Activated CD4-positive, alpha-beta T cell treated with anti-CD3 and anti-CD28 coated beads, Interleukin-2, amount 10 ng/mL, durations not matched to agents 7 days and 5 days (primary cell): ENCODE data around the gene CYB561D1. TPM values are rescaled to one million over a fixed set of nuclear protein-coding genes. Genes with fewer than 3 reads are reported as not detected.

Experiments
- CTCF ChIA-PET: fragments of 350-600 bp; sonication (Branson Sonifier 250); formaldehyde crosslinking; loops from one replicate; lab custom pipeline; 2021; ENCODE audit warnings: antibody characterized with exemption; lab: Charles Lee
- POLR2A ChIA-PET: fragments of 350-600 bp; sonication (Branson Sonifier 250); formaldehyde crosslinking; loops from one replicate; lab custom pipeline; 2021; ENCODE audit warnings: antibody characterized with exemption; lab: Charles Lee
- DNase-seq: peaks from one replicate; pipeline ENCODE4 v3.0.0-alpha.2; 2020
- H3K27ac Mint-ChIP-seq: one replicate; pipeline ENCODE4 v1.8.0; 2021; ENCODE audit warnings: mild to moderate bottlenecking, moderate library complexity, mixed read lengths
- H3K27me3 Mint-ChIP-seq: one replicate; pipeline ENCODE4 v1.8.0; 2021; ENCODE audit warnings: mixed read lengths
- H3K36me3 Mint-ChIP-seq: one replicate; pipeline ENCODE4 v1.8.0; 2021; ENCODE audit warnings: low read depth, mixed read lengths
- H3K4me1 Mint-ChIP-seq: one replicate; pipeline ENCODE4 v1.8.0; 2021; ENCODE audit warnings: mixed read lengths
- H3K4me3 Mint-ChIP-seq: one replicate; pipeline ENCODE4 v1.8.0; 2021; ENCODE audit warnings: mild to moderate bottlenecking, moderate library complexity, mixed read lengths
- H3K9me3 Mint-ChIP-seq: one replicate; pipeline ENCODE4 v1.8.0; 2021; ENCODE audit warnings: mixed read lengths
- total RNA-seq, 2 experiments: library from RNA; stranded (reverse); gene quantifications; one replicate each; pipeline ENCODE4 v1.2.3, GENCODE V29; 2021

Gene CYB561D1
- total RNA-seq, 2 experiments from 2014 or later: 25.3 to 29.7 TPM

DNA sequence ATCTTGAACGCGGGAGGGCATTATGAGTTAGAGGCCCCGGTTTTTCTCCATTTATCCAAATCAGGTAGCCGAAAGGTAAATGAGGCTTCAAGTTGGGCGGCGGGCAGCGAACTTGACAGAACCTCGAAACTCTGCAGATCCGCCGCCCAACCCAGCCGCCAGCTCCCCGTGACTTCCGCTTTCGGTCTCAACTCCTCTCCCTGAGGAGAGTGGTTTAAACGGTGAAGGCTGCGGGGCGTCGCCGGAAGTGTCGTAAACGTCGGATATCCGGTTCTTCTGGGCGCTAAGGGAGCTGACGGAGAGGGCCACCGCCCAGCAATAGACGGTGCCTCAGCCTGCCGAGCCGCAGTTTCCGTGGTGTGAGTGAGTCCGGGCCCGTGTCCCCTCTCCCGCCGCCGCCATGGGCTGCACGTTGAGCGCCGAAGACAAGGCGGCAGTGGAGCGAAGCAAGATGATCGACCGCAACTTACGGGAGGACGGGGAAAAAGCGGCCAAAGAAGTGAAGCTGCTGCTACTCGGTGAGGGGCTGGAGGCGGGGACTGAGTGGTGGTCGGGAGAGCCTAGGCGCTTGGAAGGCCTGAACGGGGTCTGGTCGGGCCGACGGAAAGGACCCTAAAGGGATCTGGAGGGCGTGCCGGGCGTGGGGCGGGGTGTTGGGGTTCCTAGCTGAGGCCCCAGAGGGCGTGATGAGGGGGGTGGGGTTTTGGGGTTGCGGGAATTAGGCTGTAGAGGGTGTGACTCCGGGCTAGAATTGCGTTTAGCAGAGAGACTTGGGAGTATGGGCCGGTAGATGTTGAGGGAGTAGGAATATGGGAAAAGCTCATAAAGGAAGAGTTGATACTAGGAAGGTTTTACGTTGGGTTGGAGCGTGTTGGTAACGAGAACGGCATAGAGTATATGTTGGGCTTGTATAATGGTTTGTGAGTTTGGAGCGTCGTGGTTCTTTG lies 54.7 kb downstream of the CYB561D1 start, which contains the start of gene GNAI3:
GNAI3 (plus strand) TSS at position 295 of the 947 bp plus-strand sequence; CDS start at position 401, 106 bp downstream.
- POLR2A ChIA-PET: interaction anchor here (0.8 to 1.1 kb wide), 2 partner anchors 71 to 72 kb away, joined by 3 to 4 read pairs; partner anchors contain the start of genes AMPD2 and GNAT2
- no peaks in the 10 kb centered on the region for H3K9me3 Mint-ChIP-seq
- peak within 1 kb of the TSS; percentile 98 for H3K27ac Mint-ChIP-seq
- peaks cover 49% of the 10 kb centered on the region for H3K4me1 Mint-ChIP-seq
- H3K36me3 Mint-ChIP-seq: peaks cover 10% of the 10 kb centered on the region
- CTCF ChIA-PET: interaction anchor here (1.1 to 3.1 kb wide), 12 partner anchors 9 to 463 kb away, joined by 3 to 19 read pairs (median 6); partner anchors contain the start of genes AHCYL1 and GPR61
- peak; percentile 98 for DNase-seq
- H3K27me3 Mint-ChIP-seq: no peaks in the 10 kb centered on the region
- H3K4me3 Mint-ChIP-seq: peak within 1 kb of the TSS; percentile 96

Other genes starting within 250 kb of the CYB561D1 start
- gene CELSR2, start 244.6 kb upstream of the CYB561D1 start, total RNA-seq: 1 to 10 TPM; 5.2 to 5.3 TPM
- gene PSRC1, start 210.9 kb upstream of the CYB561D1 start, total RNA-seq: 10 to 100 TPM; 32.7 to 34.5 TPM
- not detected for gene MYBPHL, start 187.1 kb upstream of the CYB561D1 start, total RNA-seq
- gene SORT1, start 96.2 kb upstream of the CYB561D1 start, total RNA-seq: 1 to 10 TPM; 1.5 to 1.9 TPM
- 100 to 1,000 TPM; 157 to 174 TPM for gene PSMA5, start 67.6 kb upstream of the CYB561D1 start, total RNA-seq
- gene SYPL2, start 27.5 kb upstream of the CYB561D1 start, total RNA-seq: not detected
- 10 to 100 TPM; 12.4 to 14.0 TPM for gene ATXN7L2, start 10.2 kb upstream of the CYB561D1 start, total RNA-seq
- gene AMIGO1, start 15.6 kb downstream of the CYB561D1 start, total RNA-seq: 1 to 10 TPM; 5.8 to 7.6 TPM
- gene GPR61, start 45.8 kb downstream of the CYB561D1 start, total RNA-seq: under 1 TPM; 0.45 to 0.52 TPM
- gene GNAI3, start 54.5 kb downstream of the CYB561D1 start, total RNA-seq: 1 to 10 TPM; 8.8 to 9.7 TPM
- not detected for gene GNAT2, start 125.5 kb downstream of the CYB561D1 start, total RNA-seq
- 100 to 1,000 TPM; 116 to 120 TPM for gene AMPD2, start 125.7 kb downstream of the CYB561D1 start, total RNA-seq
- 10 to 100 TPM; 34.3 to 36.3 TPM for gene GSTM4, start 162.0 kb downstream of the CYB561D1 start, total RNA-seq
- gene GSTM2, start 174.0 kb downstream of the CYB561D1 start, total RNA-seq: 10 to 100 TPM; 33.4 to 33.5 TPM
- gene GSTM1, start 193.7 kb downstream of the CYB561D1 start, total RNA-seq: 10 to 100 TPM; 68.4 to 77.2 TPM
- gene GSTM5, start 218.2 kb downstream of the CYB561D1 start, total RNA-seq: under 1 TPM in 1 of 2 experiments, not detected in 1; 0.17 TPM
- gene GSTM3, start 246.9 kb downstream of the CYB561D1 start, total RNA-seq: 1 to 10 TPM; 6.3 to 8.2 TPM